H9 (cell line): ENCODE data around the gene MRPS10. TPM values are rescaled to one million over a fixed set of nuclear protein-coding genes. Genes with fewer than 3 reads are reported as not detected.
A peak's percentile ranks its signal among the peaks of the same experiment; 100 is the strongest.

Experiments used
- DNase-seq: peaks from one replicate; pipeline ENCODE4 v3.0.0-alpha.2; 2017
- H2AFZ ChIP-seq: one replicate; pipeline ENCODE4 v1.6.1; 2013; ENCODE audit warnings: mild to moderate bottlenecking, low read length, control low read depth, moderate library complexity
- H2AK5ac ChIP-seq: 2 replicates; pipeline ENCODE4 v1.6.1; 2013; ENCODE audit warnings: low read length, control low read depth, mixed read lengths; ENCODE audit not compliant: insufficient read length
- H2BK120ac ChIP-seq: one replicate; pipeline ENCODE4 v1.6.1; 2013; ENCODE audit warnings: low read depth, mild to moderate bottlenecking, low read length, control low read depth, inconsistent platforms; ENCODE audit not compliant: poor library complexity, severe bottlenecking
- H2BK12ac ChIP-seq: 2 replicates; pipeline ENCODE4 v1.6.1; 2013; ENCODE audit warnings: low read length, control low read depth, mixed read lengths, low read depth; ENCODE audit not compliant: insufficient read length
- H2BK15ac ChIP-seq: 2 replicates; pipeline ENCODE4 v1.6.1; 2013; ENCODE audit warnings: low read depth, low read length, control low read depth
- H2BK20ac ChIP-seq: one replicate; pipeline ENCODE4 v1.6.1; 2013; ENCODE audit warnings: low read depth, mild to moderate bottlenecking, low read length, control low read depth, inconsistent platforms; ENCODE audit not compliant: poor library complexity, severe bottlenecking
- H2BK5ac ChIP-seq: 2 replicates; pipeline ENCODE4 v1.6.1; 2013; ENCODE audit warnings: low read length, control low read depth, mixed read lengths; ENCODE audit not compliant: insufficient read length
- H3K14ac ChIP-seq: 2 replicates; pipeline ENCODE4 v1.6.1; 2013; ENCODE audit warnings: low read length, control low read depth; ENCODE audit not compliant: insufficient read depth
- H3K18ac ChIP-seq: 2 replicates; pipeline ENCODE4 v1.6.1; 2013; ENCODE audit warnings: low read depth, mild to moderate bottlenecking, mixed read lengths, low read length, control low read depth; ENCODE audit not compliant: insufficient read length
- H3K23ac ChIP-seq: 2 replicates; pipeline ENCODE4 v1.6.1; 2013; ENCODE audit warnings: low read length, control low read depth, mixed read lengths, low read depth; ENCODE audit not compliant: insufficient read length
- H3K23me2 ChIP-seq: 2 replicates; pipeline ENCODE4 v1.6.1; 2013; ENCODE audit warnings: low read depth, mild to moderate bottlenecking, mixed read lengths, low read length, control low read depth; ENCODE audit not compliant: insufficient read length, poor library complexity, severe bottlenecking
- H3K27ac ChIP-seq: 2 replicates; pipeline ENCODE4 v1.5.1; 2013; ENCODE audit warnings: low read length, control low read depth, mixed read lengths, low read depth; ENCODE audit not compliant: insufficient read length
- H3K27me3 ChIP-seq: 2 replicates; pipeline ENCODE4 v1.6.1; 2013; ENCODE audit warnings: low read length, control low read depth, inconsistent platforms; ENCODE audit not compliant: insufficient read depth
- H3K4ac ChIP-seq: 2 replicates; pipeline ENCODE4 v1.6.1; 2013; ENCODE audit warnings: low read depth, mild to moderate bottlenecking, control low read depth, inconsistent platforms, low read length, moderate library complexity
- H3K4me1 ChIP-seq: 2 replicates; pipeline ENCODE4 v1.6.1; 2013; ENCODE audit warnings: low read length, control low read depth, inconsistent platforms; ENCODE audit not compliant: insufficient read depth
- H3K4me2 ChIP-seq: 2 replicates; pipeline ENCODE4 v1.6.1; 2013; ENCODE audit warnings: low read length, control low read depth, mixed read lengths; ENCODE audit not compliant: insufficient read length, insufficient read depth
- H3K56ac ChIP-seq: 2 replicates; pipeline ENCODE4 v1.6.1; 2013; ENCODE audit warnings: low read depth, mild to moderate bottlenecking, mixed read lengths, low read length, control low read depth; ENCODE audit not compliant: insufficient read length
- H3K79me1 ChIP-seq: 2 replicates; pipeline ENCODE4 v1.6.1; 2013; ENCODE audit warnings: low read depth, mild to moderate bottlenecking, moderate library complexity, low read length, control low read depth, inconsistent platforms; ENCODE audit not compliant: insufficient read depth, poor library complexity, severe bottlenecking
- H3K79me2 ChIP-seq: 2 replicates; pipeline ENCODE4 v1.6.1; 2013; ENCODE audit warnings: low read length, control low read depth, inconsistent platforms; ENCODE audit not compliant: insufficient read depth
- H3K9ac ChIP-seq: 2 replicates; pipeline ENCODE4 v1.6.1; 2013; ENCODE audit warnings: low read length, control low read depth, mixed read lengths; ENCODE audit not compliant: insufficient read length; ENCODE audit errors: extremely low read depth
- H3K9me3 ChIP-seq: one replicate; pipeline ENCODE4 v1.6.1; 2013; ENCODE audit warnings: low read depth, low read length, inconsistent platforms; ENCODE audit not compliant: control insufficient read depth
- H3T11ph ChIP-seq: one replicate; pipeline ENCODE4 v1.6.1; 2013; ENCODE audit warnings: mild to moderate bottlenecking, low read length, control low read depth, inconsistent platforms
- H4K20me1 ChIP-seq: one replicate; pipeline ENCODE4 v1.6.1; 2013; ENCODE audit not compliant: control insufficient read depth, insufficient read length, insufficient read depth
- H4K5ac ChIP-seq: 2 replicates; pipeline ENCODE4 v1.6.1; 2013; ENCODE audit warnings: low read depth, mild to moderate bottlenecking, mixed read lengths, low read length, control low read depth; ENCODE audit not compliant: insufficient read length
- H4K8ac ChIP-seq: replicated peaks from 2 replicates; pipeline ENCODE4 v1.6.1; 2013; ENCODE audit warnings: low read length, control low read depth, mixed read lengths, low read depth; ENCODE audit not compliant: insufficient read length
- H4K91ac ChIP-seq: 2 replicates; pipeline ENCODE4 v1.6.1; 2013; ENCODE audit warnings: low read depth, mild to moderate bottlenecking, moderate library complexity, mixed read lengths, low read length, control low read depth; ENCODE audit not compliant: insufficient read length
- H3K27ac Mint-ChIP-seq, 3 experiments: 2 replicates in 2 of 3; 3 replicates in 1 of 3; pipeline ENCODE4 v1.8.0; 2020 to 2021; ENCODE audit warnings: mixed read lengths in 3 of 3, mild to moderate bottlenecking in 1 of 3, moderate library complexity in 1 of 3
- H3K27me3 Mint-ChIP-seq: 2 replicates; pipeline ENCODE4 v1.8.0; 2021; ENCODE audit warnings: low read depth, mild to moderate bottlenecking, moderate library complexity, mixed read lengths
- H3K36me3 Mint-ChIP-seq, 3 experiments: 2 replicates in 2 of 3; 3 replicates in 1 of 3; pipeline ENCODE4 v1.8.0; 2020 to 2021; ENCODE audit warnings: low read depth in 3 of 3, mixed read lengths in 3 of 3; ENCODE audit not compliant: insufficient read depth in 1 of 3
- H3K4me1 Mint-ChIP-seq, 2 experiments: 2 replicates each; pipeline ENCODE4 v1.8.0; 2020; ENCODE audit warnings: mixed read lengths in 2 of 2
- H3K4me3 Mint-ChIP-seq, 2 experiments: 2 replicates in 1 of 2; 3 replicates in 1 of 2; pipeline ENCODE4 v1.8.0; 2020 to 2021; ENCODE audit warnings: mild to moderate bottlenecking in 2 of 2, mixed read lengths in 2 of 2, moderate library complexity in 1 of 2
- H3K9me3 Mint-ChIP-seq, 2 experiments: 2 replicates in 1 of 2; 3 replicates in 1 of 2; pipeline ENCODE4 v1.8.0; 2020; ENCODE audit warnings: mild to moderate bottlenecking in 2 of 2, mixed read lengths in 2 of 2, moderate library complexity in 1 of 2
- CTCF ChIP-seq: fragments of 200-600 bp; sonication (generic); conservative IDR thresholded peaks from 3 replicates; pipeline ENCODE4 v1.8.0; 2021; ENCODE audit warnings: antibody characterized with exemption, mild to moderate bottlenecking
- WGBS: extraction: QIAGEN DNeasy Blood & Tissue Kit; methylation state at CpG from one replicate; pipeline ENCODE4 v1.1.7; 2013; ENCODE audit warnings: missing lambda C conversion rate, low lambda C conversion rate, mixed read lengths; ENCODE audit not compliant: insufficient read length; ENCODE audit errors: extremely low coverage; 5-methylcytosine and 5-hydroxymethylcytosine counted together
- total RNA-seq: library from RNA; stranded (reverse); gene quantifications from 2 replicates; pipeline ENCODE4 v1.2.1, GENCODE V29; 2021

The MRPS10 gene
- total RNA-seq, 1 experiment from 2014 or later = 33.9 TPM

- Histone ChIP-seq H4K20me1 (no peaks in the 10 kb centered on the region), H2AFZ (no peak overlapping the region), H3K4ac (no peak overlapping the region), H3K79me1 (no peaks in the 10 kb centered on the region), H3K23ac (no peak overlapping the region), H3K23me2 (peaks cover 13% of the 10 kb centered on the region), H3K79me2 (no peaks in the 10 kb centered on the region), H3K4me2 (no peak overlapping the region), H3K27me3 (no peaks in the 10 kb centered on the region; the same call in 1 of the 2 replicates), H2BK20ac (no peak overlapping the region), H3K56ac (no peak overlapping the region), H3K9ac (no peak overlapping the region), H3K18ac (no peak overlapping the region), H4K8ac (no peak overlapping the region), H3K4me1 (no peaks in the 10 kb centered on the region; the same call in none of the 2 replicates), H2BK5ac (no peak overlapping the region), H2AK5ac (no peak overlapping the region), H3K27ac (no peak overlapping the region), H2BK120ac (no peak overlapping the region), H4K5ac (no peak overlapping the region), H3K9me3 (no peaks in the 10 kb centered on the region), H3K14ac (no peak overlapping the region), H4K91ac (no peak overlapping the region), H2BK12ac (no peak overlapping the region), H3T11ph (no peak overlapping the region), H2BK15ac (no peak overlapping the region)
- no peak for TF ChIP-seq CTCF
- H3K36me3 Mint-ChIP-seq = peaks cover 6 to 15% (median 7%) of the 10 kb centered on the region in 3 experiments; a peak in 6 of 7 replicates
- WGBS = no CpG with 5 or more reads among the region's 20 CpGs
- H3K27me3 Mint-ChIP-seq = peaks cover 2% of the 10 kb centered on the region; the same call in 1 of the 2 replicates
- peaks cover 53 to 72% of the 10 kb centered on the region in 2 experiments for H3K4me1 Mint-ChIP-seq
- peak overlapping the region in 2 of 3 experiments; percentile 1 to 23; a peak in 2 of 7 replicates for H3K27ac Mint-ChIP-seq
- no peaks in the 10 kb centered on the region; a peak in 1 of 5 replicates for H3K9me3 Mint-ChIP-seq
- peak overlapping the region; percentile 79 to 85 for H3K4me3 Mint-ChIP-seq
- DNase-seq = no peak
Observed at GRCh38 chr6:42179261-42179944, 38.3 kb downstream of the MRPS10 start.
